H9 (cell line): ENCODE data around the gene APOA4. TPM values are rescaled to one million over a fixed set of nuclear protein-coding genes. Genes with fewer than 3 reads are reported as not detected.

Source experiments
- DNase-seq: peaks from one replicate; pipeline ENCODE4 v3.0.0-alpha.2; 2017
- H2AFZ ChIP-seq: one replicate; pipeline ENCODE4 v1.6.1; 2013; ENCODE audit warnings: mild to moderate bottlenecking, low read length, control low read depth, moderate library complexity
- H2AK5ac ChIP-seq: 2 replicates; pipeline ENCODE4 v1.6.1; 2013; ENCODE audit warnings: low read length, control low read depth, mixed read lengths; ENCODE audit not compliant: insufficient read length
- H2BK120ac ChIP-seq: one replicate; pipeline ENCODE4 v1.6.1; 2013; ENCODE audit warnings: low read depth, mild to moderate bottlenecking, low read length, control low read depth, inconsistent platforms; ENCODE audit not compliant: poor library complexity, severe bottlenecking
- H2BK12ac ChIP-seq: 2 replicates; pipeline ENCODE4 v1.6.1; 2013; ENCODE audit warnings: low read length, control low read depth, mixed read lengths, low read depth; ENCODE audit not compliant: insufficient read length
- H2BK15ac ChIP-seq: 2 replicates; pipeline ENCODE4 v1.6.1; 2013; ENCODE audit warnings: low read depth, low read length, control low read depth
- H2BK20ac ChIP-seq: one replicate; pipeline ENCODE4 v1.6.1; 2013; ENCODE audit warnings: low read depth, mild to moderate bottlenecking, low read length, control low read depth, inconsistent platforms; ENCODE audit not compliant: poor library complexity, severe bottlenecking
- H2BK5ac ChIP-seq: 2 replicates; pipeline ENCODE4 v1.6.1; 2013; ENCODE audit warnings: low read length, control low read depth, mixed read lengths; ENCODE audit not compliant: insufficient read length
- H3K14ac ChIP-seq: 2 replicates; pipeline ENCODE4 v1.6.1; 2013; ENCODE audit warnings: low read length, control low read depth; ENCODE audit not compliant: insufficient read depth
- H3K18ac ChIP-seq: 2 replicates; pipeline ENCODE4 v1.6.1; 2013; ENCODE audit warnings: low read depth, mild to moderate bottlenecking, mixed read lengths, low read length, control low read depth; ENCODE audit not compliant: insufficient read length
- H3K23ac ChIP-seq: 2 replicates; pipeline ENCODE4 v1.6.1; 2013; ENCODE audit warnings: low read length, control low read depth, mixed read lengths, low read depth; ENCODE audit not compliant: insufficient read length
- H3K23me2 ChIP-seq: 2 replicates; pipeline ENCODE4 v1.6.1; 2013; ENCODE audit warnings: low read depth, mild to moderate bottlenecking, mixed read lengths, low read length, control low read depth; ENCODE audit not compliant: insufficient read length, poor library complexity, severe bottlenecking
- H3K27ac ChIP-seq: 2 replicates; pipeline ENCODE4 v1.5.1; 2013; ENCODE audit warnings: low read length, control low read depth, mixed read lengths, low read depth; ENCODE audit not compliant: insufficient read length
- H3K27me3 ChIP-seq: 2 replicates; pipeline ENCODE4 v1.6.1; 2013; ENCODE audit warnings: low read length, control low read depth, inconsistent platforms; ENCODE audit not compliant: insufficient read depth
- H3K4ac ChIP-seq: 2 replicates; pipeline ENCODE4 v1.6.1; 2013; ENCODE audit warnings: low read depth, mild to moderate bottlenecking, control low read depth, inconsistent platforms, low read length, moderate library complexity
- H3K4me1 ChIP-seq: 2 replicates; pipeline ENCODE4 v1.6.1; 2013; ENCODE audit warnings: low read length, control low read depth, inconsistent platforms; ENCODE audit not compliant: insufficient read depth
- H3K4me2 ChIP-seq: 2 replicates; pipeline ENCODE4 v1.6.1; 2013; ENCODE audit warnings: low read length, control low read depth, mixed read lengths; ENCODE audit not compliant: insufficient read length, insufficient read depth
- H3K56ac ChIP-seq: 2 replicates; pipeline ENCODE4 v1.6.1; 2013; ENCODE audit warnings: low read depth, mild to moderate bottlenecking, mixed read lengths, low read length, control low read depth; ENCODE audit not compliant: insufficient read length
- H3K79me1 ChIP-seq: 2 replicates; pipeline ENCODE4 v1.6.1; 2013; ENCODE audit warnings: low read depth, mild to moderate bottlenecking, moderate library complexity, low read length, control low read depth, inconsistent platforms; ENCODE audit not compliant: insufficient read depth, poor library complexity, severe bottlenecking
- H3K79me2 ChIP-seq: 2 replicates; pipeline ENCODE4 v1.6.1; 2013; ENCODE audit warnings: low read length, control low read depth, inconsistent platforms; ENCODE audit not compliant: insufficient read depth
- H3K9ac ChIP-seq: 2 replicates; pipeline ENCODE4 v1.6.1; 2013; ENCODE audit warnings: low read length, control low read depth, mixed read lengths; ENCODE audit not compliant: insufficient read length; ENCODE audit errors: extremely low read depth
- H3K9me3 ChIP-seq: one replicate; pipeline ENCODE4 v1.6.1; 2013; ENCODE audit warnings: low read depth, low read length, inconsistent platforms; ENCODE audit not compliant: control insufficient read depth
- H3T11ph ChIP-seq: one replicate; pipeline ENCODE4 v1.6.1; 2013; ENCODE audit warnings: mild to moderate bottlenecking, low read length, control low read depth, inconsistent platforms
- H4K20me1 ChIP-seq: one replicate; pipeline ENCODE4 v1.6.1; 2013; ENCODE audit not compliant: control insufficient read depth, insufficient read length, insufficient read depth
- H4K5ac ChIP-seq: 2 replicates; pipeline ENCODE4 v1.6.1; 2013; ENCODE audit warnings: low read depth, mild to moderate bottlenecking, mixed read lengths, low read length, control low read depth; ENCODE audit not compliant: insufficient read length
- H4K8ac ChIP-seq: replicated peaks from 2 replicates; pipeline ENCODE4 v1.6.1; 2013; ENCODE audit warnings: low read length, control low read depth, mixed read lengths, low read depth; ENCODE audit not compliant: insufficient read length
- H4K91ac ChIP-seq: 2 replicates; pipeline ENCODE4 v1.6.1; 2013; ENCODE audit warnings: low read depth, mild to moderate bottlenecking, moderate library complexity, mixed read lengths, low read length, control low read depth; ENCODE audit not compliant: insufficient read length
- H3K27ac Mint-ChIP-seq, 3 experiments: 2 replicates in 2 of 3; 3 replicates in 1 of 3; pipeline ENCODE4 v1.8.0; 2020 to 2021; ENCODE audit warnings: mixed read lengths in 3 of 3, mild to moderate bottlenecking in 1 of 3, moderate library complexity in 1 of 3
- H3K27me3 Mint-ChIP-seq: 2 replicates; pipeline ENCODE4 v1.8.0; 2021; ENCODE audit warnings: low read depth, mild to moderate bottlenecking, moderate library complexity, mixed read lengths
- H3K36me3 Mint-ChIP-seq, 3 experiments: 2 replicates in 2 of 3; 3 replicates in 1 of 3; pipeline ENCODE4 v1.8.0; 2020 to 2021; ENCODE audit warnings: low read depth in 3 of 3, mixed read lengths in 3 of 3; ENCODE audit not compliant: insufficient read depth in 1 of 3
- H3K4me1 Mint-ChIP-seq, 2 experiments: 2 replicates each; pipeline ENCODE4 v1.8.0; 2020; ENCODE audit warnings: mixed read lengths in 2 of 2
- H3K4me3 Mint-ChIP-seq, 2 experiments: 2 replicates in 1 of 2; 3 replicates in 1 of 2; pipeline ENCODE4 v1.8.0; 2020 to 2021; ENCODE audit warnings: mild to moderate bottlenecking in 2 of 2, mixed read lengths in 2 of 2, moderate library complexity in 1 of 2
- H3K9me3 Mint-ChIP-seq, 2 experiments: 2 replicates in 1 of 2; 3 replicates in 1 of 2; pipeline ENCODE4 v1.8.0; 2020; ENCODE audit warnings: mild to moderate bottlenecking in 2 of 2, mixed read lengths in 2 of 2, moderate library complexity in 1 of 2
- CTCF ChIP-seq: fragments of 200-600 bp; sonication (generic); conservative IDR thresholded peaks from 3 replicates; pipeline ENCODE4 v1.8.0; 2021; ENCODE audit warnings: antibody characterized with exemption, mild to moderate bottlenecking
- WGBS: extraction: QIAGEN DNeasy Blood & Tissue Kit; methylation state at CpG from one replicate; pipeline ENCODE4 v1.1.7; 2013; ENCODE audit warnings: missing lambda C conversion rate, low lambda C conversion rate, mixed read lengths; ENCODE audit not compliant: insufficient read length; ENCODE audit errors: extremely low coverage; 5-methylcytosine and 5-hydroxymethylcytosine counted together
- total RNA-seq: library from RNA; stranded (reverse); gene quantifications from 2 replicates; pipeline ENCODE4 v1.2.1, GENCODE V29; 2021

APOA4 gene
- total RNA-seq, 1 experiment from 2014 or later, result not detected

GRCh38 chr11:116786326-116786725, 36.8 kb downstream of the APOA4 start:
- no peak overlapping the region for H3K56ac ChIP-seq
- peaks cover 5% of the 10 kb centered on the region for H3K79me1 ChIP-seq
- no CpG with 5 or more reads among the region's 2 CpGs for WGBS
- H2BK15ac ChIP-seq, result no peak overlapping the region
- H3K4me2 ChIP-seq, result no peak overlapping the region
- no peak overlapping the region for H3T11ph ChIP-seq
- no peaks in the 10 kb centered on the region for H3K9me3 Mint-ChIP-seq
- peaks cover 13% of the 10 kb centered on the region for H3K23me2 ChIP-seq
- no peak overlapping the region for H2AFZ ChIP-seq
- no peak overlapping the region for H2BK12ac ChIP-seq
- no peaks in the 10 kb centered on the region; the same call in 1 of the 2 replicates for H3K27me3 ChIP-seq
- DNase-seq, result no peak
- no peak overlapping the region for H3K23ac ChIP-seq
- no peak overlapping the region for H2BK20ac ChIP-seq
- H3K4me1 Mint-ChIP-seq, result peaks cover 15 to 16% of the 10 kb centered on the region in 2 experiments
- no peak overlapping the region for H2BK5ac ChIP-seq
- no peak overlapping the region for H4K5ac ChIP-seq
- no peak overlapping the region for H3K9ac ChIP-seq
- no peak overlapping the region for H3K14ac ChIP-seq
- H3K27ac ChIP-seq, result no peak overlapping the region
- H3K36me3 Mint-ChIP-seq, result peaks cover 38 to 59% (median 57%) of the 10 kb centered on the region in 3 experiments
- H3K4ac ChIP-seq, result no peak overlapping the region
- H4K20me1 ChIP-seq, result no peaks in the 10 kb centered on the region
- no peak for TF ChIP-seq CTCF
- H3K27me3 Mint-ChIP-seq, result peaks cover 22% of the 10 kb centered on the region
- no peak overlapping the region for H4K91ac ChIP-seq
- no peak overlapping the region for H3K27ac Mint-ChIP-seq
- no peaks in the 10 kb centered on the region; the same call in 1 of the 2 replicates for H3K4me1 ChIP-seq
- H3K79me2 ChIP-seq, result peaks cover 2% of the 10 kb centered on the region; the same call in 1 of the 2 replicates
- no peak overlapping the region for H2AK5ac ChIP-seq
- no peaks in the 10 kb centered on the region for H3K9me3 ChIP-seq
- no peak overlapping the region for H3K18ac ChIP-seq
- no peak overlapping the region for H2BK120ac ChIP-seq
- H3K4me3 Mint-ChIP-seq, result peak overlapping the region; percentile 88 to 91; a peak in 4 of 5 replicates
- no peak overlapping the region for H4K8ac ChIP-seq
